Epithelial cell of proximal tubule (primary cell): ENCODE data around the gene MARS1. TPM values are rescaled to one million over a fixed set of nuclear protein-coding genes. Genes with fewer than 3 reads are reported as not detected.

Source experiments
- DNase-seq: peaks from one replicate; pipeline ENCODE4 v3.0.0-alpha.2; 2011; ENCODE audit warnings: low read depth
- H3K4me3 ChIP-seq: 2 replicates; pipeline ENCODE4 v1.5.1; 2011; ENCODE audit warnings: low read depth, mild to moderate bottlenecking, low read length
- total RNA-seq: library from RNA; depleted of rRNA; stranded (reverse); fragments of >200 nt; gene quantifications from 2 replicates; pipeline ENCODE4 v1.2.3, GENCODE V29; 2015
- TF ChIP-seq, protein P1 (sequence below): conservative IDR thresholded peaks from 2 replicates; pipeline ENCODE4 v1.5.1; 2012; ENCODE audit warnings: low read depth, mild to moderate bottlenecking, low read length

Gene MARS1
- total RNA-seq, 1 donor from 2014 or later: 107 TPM

DNA sequence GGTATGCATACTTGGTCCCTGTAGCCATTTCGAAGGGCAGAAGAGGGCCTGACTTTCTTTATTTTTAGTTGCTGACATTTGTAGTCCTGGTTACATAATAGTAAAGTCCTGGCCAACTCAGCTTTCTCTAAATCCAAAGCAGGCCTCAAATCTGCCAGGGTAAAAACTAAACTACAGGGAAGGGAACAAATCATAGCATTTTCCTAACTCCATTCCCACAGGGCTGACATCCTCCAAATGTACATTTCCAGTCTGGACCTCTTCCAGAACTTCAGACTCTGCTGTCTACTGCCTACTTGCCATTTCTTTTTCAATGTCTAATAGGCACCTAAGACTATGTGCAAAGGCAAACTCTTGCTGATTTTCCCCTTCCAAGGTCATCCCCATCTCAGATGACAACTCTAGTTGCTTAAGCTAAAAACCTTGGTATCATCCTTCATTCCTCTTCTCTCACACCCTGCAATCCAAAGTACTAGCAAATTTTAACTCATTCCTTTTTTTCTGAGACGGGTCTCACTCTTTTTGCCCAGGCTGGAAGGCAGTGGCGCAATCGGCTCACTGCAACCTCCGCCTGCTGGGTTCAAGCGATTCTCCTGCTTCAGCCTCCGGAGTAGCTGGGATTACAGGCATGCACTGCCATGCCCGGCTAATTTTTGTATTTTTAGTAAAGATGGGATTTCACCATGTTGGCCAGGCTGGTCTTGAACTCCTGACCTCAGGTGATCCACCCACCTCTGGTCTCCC is 30.5 kb downstream of the MARS1 start:
- H3K4me3 ChIP-seq: peak overlapping the region; percentile 100
- DNase-seq: no peak
- TF ChIP-seq, protein P1, sequence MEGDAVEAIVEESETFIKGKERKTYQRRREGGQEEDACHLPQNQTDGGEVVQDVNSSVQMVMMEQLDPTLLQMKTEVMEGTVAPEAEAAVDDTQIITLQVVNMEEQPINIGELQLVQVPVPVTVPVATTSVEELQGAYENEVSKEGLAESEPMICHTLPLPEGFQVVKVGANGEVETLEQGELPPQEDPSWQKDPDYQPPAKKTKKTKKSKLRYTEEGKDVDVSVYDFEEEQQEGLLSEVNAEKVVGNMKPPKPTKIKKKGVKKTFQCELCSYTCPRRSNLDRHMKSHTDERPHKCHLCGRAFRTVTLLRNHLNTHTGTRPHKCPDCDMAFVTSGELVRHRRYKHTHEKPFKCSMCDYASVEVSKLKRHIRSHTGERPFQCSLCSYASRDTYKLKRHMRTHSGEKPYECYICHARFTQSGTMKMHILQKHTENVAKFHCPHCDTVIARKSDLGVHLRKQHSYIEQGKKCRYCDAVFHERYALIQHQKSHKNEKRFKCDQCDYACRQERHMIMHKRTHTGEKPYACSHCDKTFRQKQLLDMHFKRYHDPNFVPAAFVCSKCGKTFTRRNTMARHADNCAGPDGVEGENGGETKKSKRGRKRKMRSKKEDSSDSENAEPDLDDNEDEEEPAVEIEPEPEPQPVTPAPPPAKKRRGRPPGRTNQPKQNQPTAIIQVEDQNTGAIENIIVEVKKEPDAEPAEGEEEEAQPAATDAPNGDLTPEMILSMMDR: no peak

DNA sequence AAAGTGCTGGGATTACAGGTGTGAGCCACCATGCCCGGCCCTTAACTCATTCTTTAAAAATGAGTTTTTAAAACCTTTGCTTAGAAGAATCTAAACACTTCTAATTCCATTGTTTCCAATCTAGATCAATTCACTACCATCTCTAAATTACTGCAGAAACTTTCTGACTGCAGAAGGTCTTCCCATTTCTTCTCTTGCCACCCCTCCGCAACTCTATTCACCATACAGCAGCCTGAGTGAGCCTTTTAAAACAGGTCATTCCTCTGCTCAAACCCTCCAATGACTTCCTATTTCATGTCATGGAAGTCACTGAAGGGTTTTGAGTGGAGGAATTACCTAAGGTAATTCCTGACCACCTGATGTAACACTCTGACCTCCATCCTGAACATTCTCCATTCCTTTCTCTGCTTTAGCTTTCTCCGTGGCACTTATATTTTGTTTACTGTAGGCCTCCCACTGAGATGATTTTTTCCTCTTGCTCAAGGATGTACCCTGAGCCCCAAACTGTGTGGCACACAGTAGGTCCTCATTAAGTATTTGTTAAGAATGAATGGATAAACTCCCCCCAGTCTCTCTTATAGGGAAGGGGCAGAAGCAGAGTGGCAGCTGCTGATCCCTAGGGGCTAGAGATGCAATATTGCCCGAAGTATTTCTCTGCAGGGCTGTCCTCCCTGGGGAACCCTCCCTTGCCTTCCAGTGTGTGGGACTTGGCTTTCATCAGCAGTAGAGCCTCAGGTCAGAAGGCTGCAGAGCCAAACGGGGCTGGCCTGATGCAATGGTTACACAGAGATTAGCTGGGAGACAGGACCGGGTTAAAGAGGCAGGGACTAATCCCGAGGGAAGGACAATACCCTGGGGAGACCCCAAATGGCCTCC is 31.3 kb downstream of the MARS1 start:
- DNase-seq: no peak
- TF ChIP-seq, protein P1: no peak
- peak overlapping the region; percentile 100 for H3K4me3 ChIP-seq

DNA sequence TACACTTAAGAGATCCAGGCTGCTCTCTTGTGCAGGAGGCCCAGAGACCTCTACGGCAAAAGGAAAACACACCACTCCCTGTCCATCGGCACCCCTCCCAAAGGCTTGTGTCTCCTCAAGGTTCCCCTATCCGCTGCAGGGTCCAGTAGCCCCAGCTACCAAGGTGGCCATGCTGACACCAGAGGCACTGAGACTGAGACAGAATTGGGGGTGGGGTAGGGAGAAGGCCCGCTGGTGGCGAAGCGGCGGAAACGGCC is 31.9 kb downstream of the MARS1 start:
- TF ChIP-seq, protein P1: no peak
- DNase-seq: no peak
- peak overlapping the region; percentile 100 for H3K4me3 ChIP-seq

DNA sequence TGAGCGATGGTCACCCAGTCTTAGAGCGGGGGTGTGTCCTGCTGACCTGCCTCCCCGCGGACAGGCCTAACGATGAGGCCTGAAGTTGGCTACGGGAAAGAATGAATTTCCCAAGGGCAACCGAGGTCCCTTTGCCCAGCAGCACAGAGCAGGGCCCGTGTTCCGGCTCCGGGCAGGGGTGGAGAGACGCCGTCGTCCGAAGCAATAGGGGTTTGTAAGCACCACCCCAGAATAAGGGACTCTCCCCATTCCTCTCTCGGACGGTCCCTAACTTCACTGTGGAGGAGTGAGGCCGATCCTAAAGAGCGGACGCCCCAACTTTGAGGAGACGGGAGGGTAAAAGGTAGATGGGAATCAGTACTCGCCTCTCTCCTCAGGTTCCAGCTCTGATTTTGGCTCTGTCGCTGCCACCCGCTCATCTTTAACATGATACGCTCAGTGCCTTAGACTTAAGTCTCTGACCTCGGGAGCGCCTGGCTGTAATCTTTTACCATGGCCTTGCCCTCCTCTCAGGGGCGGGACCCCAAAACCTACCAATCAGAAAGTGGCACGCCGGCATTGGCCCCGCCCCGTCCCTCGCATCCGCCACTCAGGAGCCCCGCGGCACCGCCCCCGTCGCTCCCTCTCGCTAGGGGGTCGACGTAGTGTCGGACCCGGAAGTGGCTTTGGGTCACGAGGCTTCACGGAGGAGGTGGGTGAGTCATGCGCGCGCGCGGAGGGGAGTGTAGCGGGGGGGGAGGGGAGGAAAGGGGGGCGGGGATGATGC is 32.4 kb downstream of the MARS1 start, which contains the start of gene DDIT3:
Gene DDIT3, minus strand, starts transcription at position 462 of the 766 bp plus-strand sequence. CDS start 3,108 bp downstream, outside the sequence.
- peak within 1 kb of the TSS; percentile 100 for H3K4me3 ChIP-seq
- peak; percentile 72 for DNase-seq
- TF ChIP-seq, protein P1: no peak

DNA sequence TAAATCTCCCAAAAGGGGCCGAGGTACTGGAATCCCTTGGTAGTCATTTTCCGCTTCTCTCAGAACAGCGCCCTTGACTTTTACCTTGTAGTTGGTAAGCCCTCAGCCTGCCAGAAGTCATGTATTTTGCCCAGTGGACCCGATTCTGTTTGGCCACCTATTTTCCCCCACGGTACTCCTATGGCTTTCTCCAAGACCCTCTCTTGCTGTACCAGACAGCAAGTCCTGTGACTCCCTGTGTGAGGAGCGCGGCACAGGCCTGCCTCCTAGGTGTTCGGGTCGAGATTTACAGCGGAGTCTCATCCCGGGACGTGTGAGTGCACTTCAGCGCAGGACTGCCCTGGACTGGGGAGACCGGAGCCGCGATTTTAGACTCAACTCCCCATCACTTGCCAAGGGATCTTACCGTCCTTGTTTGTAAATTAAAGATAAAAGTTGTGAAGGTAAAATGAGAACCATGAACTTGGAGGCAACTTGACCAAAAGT is 33.7 kb downstream of the MARS1 start:
- TF ChIP-seq, protein P1: peak; percentile 11
- no peak for DNase-seq
- peak overlapping the region; percentile 72 for H3K4me3 ChIP-seq

DNA sequence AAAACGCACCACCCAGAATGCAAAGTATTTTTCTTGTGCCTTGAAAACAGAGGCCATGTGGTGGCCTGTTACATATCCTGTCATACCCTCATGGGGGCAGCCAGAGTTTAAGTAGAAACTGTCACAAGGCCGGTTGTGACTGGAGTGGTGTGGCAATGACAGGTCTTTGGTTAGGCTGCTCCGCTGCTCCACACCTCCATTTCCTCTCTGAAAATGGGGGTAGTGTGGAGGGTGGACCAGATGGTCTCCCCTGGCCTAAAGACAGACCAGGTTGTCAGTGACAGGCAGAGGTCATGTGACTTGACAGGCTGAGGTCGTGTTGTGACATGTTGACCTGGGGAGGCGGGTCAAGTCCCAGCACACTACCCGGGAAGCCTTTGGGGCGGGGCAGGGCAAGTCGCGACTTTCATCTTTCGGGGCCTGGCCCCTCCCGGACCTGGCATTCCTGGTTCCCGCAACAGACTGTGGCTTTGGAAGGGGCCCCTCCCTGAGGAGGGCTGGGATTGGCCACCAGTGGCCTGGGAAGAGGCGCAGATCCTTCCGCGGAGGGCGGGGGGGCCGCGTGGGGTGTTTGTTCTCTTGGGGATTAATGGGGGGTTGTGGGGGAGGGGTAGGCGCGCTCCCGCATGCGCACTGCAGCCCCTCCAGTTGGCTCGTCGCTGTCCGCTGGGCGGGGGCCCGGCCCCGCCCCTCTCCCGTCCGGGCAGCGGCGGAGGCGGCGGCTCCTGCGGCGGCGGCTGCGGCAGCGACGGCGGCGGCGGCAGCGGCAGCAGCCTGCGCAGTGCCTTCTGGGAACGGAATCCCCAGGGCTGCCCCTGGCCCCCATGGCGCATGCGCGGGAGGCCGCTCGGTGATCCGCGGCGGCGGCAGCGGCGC is 34.4 kb downstream of the MARS1 start, which contains the start of gene MBD6:
Gene MBD6, plus strand, starts transcription at position 814 of the 876 bp plus-strand sequence. CDS start 1,480 bp downstream, outside the sequence.
- TF ChIP-seq, protein P1: no peak
- no peak for DNase-seq

More for the DNA sequence above, 34.4 kb downstream of the MARS1 start, which contains the start of gene MBD6:
- H3K4me3 ChIP-seq: peak within 1 kb of the TSS; percentile 72
